Liver (tissue), 9 donors: ENCODE results near the gene UNC13B. TPM values are rescaled to one million over a fixed set of nuclear protein-coding genes. Genes with fewer than 3 reads are reported as not detected.

Experiments used
- DNase-seq: peaks from one replicate; pipeline ENCODE4 v3.0.0-alpha.2; 2017; ENCODE audit warnings: low spot score
- H3K27ac ChIP-seq, 2 donors: one replicate each; pipeline ENCODE4 v1.7.0; 2013; ENCODE audit warnings: inconsistent platforms in 2 of 2, low read length in 2 of 2, control low read depth in 1 of 2, low read depth in 1 of 2, mild to moderate bottlenecking in 1 of 2
- H3K27me3 ChIP-seq, 4 donors: one replicate each; pipeline versions ENCODE4 v1.6.1 to v1.7.0; 2013; ENCODE audit warnings: low read length in 3 of 4, inconsistent platforms in 1 of 4, mild to moderate bottlenecking in 1 of 4, moderate library complexity in 1 of 4; ENCODE audit not compliant: control insufficient read depth in 4 of 4, insufficient read depth in 4 of 4
- H3K36me3 ChIP-seq, 4 donors: one replicate each; pipeline versions ENCODE4 v1.6.1 to v1.7.0; 2013; ENCODE audit warnings: low read length in 3 of 4, mild to moderate bottlenecking in 3 of 4, low read depth in 1 of 4, moderate library complexity in 1 of 4; ENCODE audit not compliant: control insufficient read depth in 4 of 4, insufficient read depth in 3 of 4
- H3K4me1 ChIP-seq, 4 donors: one replicate each; pipeline versions ENCODE4 v1.6.1 to v1.7.0; 2013; ENCODE audit warnings: low read length in 3 of 4, mild to moderate bottlenecking in 3 of 4, moderate library complexity in 1 of 4; ENCODE audit not compliant: control insufficient read depth in 4 of 4, insufficient read depth in 4 of 4
- H3K4me3 ChIP-seq, 3 donors: one replicate each; pipeline versions ENCODE4 v1.6.1 to v1.7.0; 2013; ENCODE audit warnings: low read length in 3 of 3, control low read depth in 1 of 3, low read depth in 1 of 3, mild to moderate bottlenecking in 1 of 3
- H3K9ac ChIP-seq, 2 donors: one replicate each; pipeline ENCODE4 v1.7.0; 2013; ENCODE audit warnings: low read length in 2 of 2, mild to moderate bottlenecking in 2 of 2, moderate library complexity in 2 of 2, control low read depth in 1 of 2, low read depth in 1 of 2
- H3K9me3 ChIP-seq, 4 donors: one replicate each; pipeline versions ENCODE4 v1.6.1 to v1.7.0; 2013; ENCODE audit warnings: low read length in 3 of 4; ENCODE audit not compliant: control insufficient read depth in 4 of 4
- ATF3 ChIP-seq: IDR thresholded peaks from 2 replicates; pipeline ENCODE4 v1.6.1; 2016; ENCODE audit warnings: antibody characterized with exemption
- CTCF ChIP-seq: fragments of 150-350 bp; IDR thresholded peaks from 2 replicates; pipeline ENCODE4 v1.5.1; 2017; ENCODE audit warnings: improper control_type of control experiment, low read depth, low read length; ENCODE audit not compliant: missing input control
- EGR1 ChIP-seq, 2 donors: IDR thresholded peaks; 2 replicates each; pipeline ENCODE4 v1.6.1; 2016 to 2018; ENCODE audit warnings: antibody characterized with exemption in 2 of 2, low read depth in 2 of 2
- FOXA1 ChIP-seq: IDR thresholded peaks from 2 replicates; pipeline ENCODE4 v1.6.1; 2016; ENCODE audit warnings: antibody characterized with exemption
- GABPA ChIP-seq, 2 donors: IDR thresholded peaks in 1 of 2; conservative IDR thresholded peaks in 1 of 2; 2 replicates each; pipeline ENCODE4 v1.6.1; 2016; ENCODE audit warnings: antibody characterized with exemption in 2 of 2, mild to moderate bottlenecking in 1 of 2, moderate library complexity in 1 of 2
- HNF4A ChIP-seq, 2 donors: conservative IDR thresholded peaks; 2 replicates each; pipeline ENCODE4 v1.6.1; 2016; ENCODE audit warnings: antibody characterized with exemption in 2 of 2, mild to moderate bottlenecking in 2 of 2
- HNF4G ChIP-seq: IDR thresholded peaks from 2 replicates; pipeline ENCODE4 v1.6.1; 2016; ENCODE audit warnings: antibody characterized with exemption
- JUND ChIP-seq, 2 donors: IDR thresholded peaks; 2 replicates each; pipeline ENCODE4 v1.6.1; 2016; ENCODE audit warnings: antibody characterized with exemption in 2 of 2
- MAX ChIP-seq: IDR thresholded peaks from 2 replicates; pipeline ENCODE4 v1.6.1; 2016; ENCODE audit warnings: antibody characterized with exemption
- NR2F2 ChIP-seq: IDR thresholded peaks from 2 replicates; pipeline ENCODE4 v1.6.1; 2016; ENCODE audit warnings: antibody characterized with exemption
- RAD21 ChIP-seq, 2 donors: IDR thresholded peaks; 2 replicates each; pipeline ENCODE4 v1.6.1; 2016; ENCODE audit warnings: antibody characterized with exemption in 2 of 2, mild to moderate bottlenecking in 2 of 2
- REST ChIP-seq: IDR thresholded peaks from 2 replicates; pipeline ENCODE4 v1.6.1; 2016; ENCODE audit warnings: antibody characterized with exemption, mild to moderate bottlenecking
- RXRA ChIP-seq, 2 donors: IDR thresholded peaks; 2 replicates each; pipeline ENCODE4 v1.6.1; 2017 to 2018; ENCODE audit warnings: antibody characterized with exemption in 2 of 2, mild to moderate bottlenecking in 1 of 2
- SP1 ChIP-seq: IDR thresholded peaks from 2 replicates; pipeline ENCODE4 v1.6.1; 2018; ENCODE audit warnings: antibody characterized with exemption, mild to moderate bottlenecking
- TAF1 ChIP-seq: conservative IDR thresholded peaks from 2 replicates; pipeline ENCODE4 v1.6.1; 2016; ENCODE audit warnings: antibody characterized with exemption, mild to moderate bottlenecking
- YY1 ChIP-seq: IDR thresholded peaks from 2 replicates; pipeline ENCODE4 v1.6.1; 2016; ENCODE audit warnings: antibody characterized with exemption, mild to moderate bottlenecking
- ZBTB33 ChIP-seq: IDR thresholded peaks from 2 replicates; pipeline ENCODE4 v1.6.1; 2016; ENCODE audit warnings: antibody characterized with exemption
- WGBS: extraction: QIAGEN DNeasy Blood & Tissue Kit; methylation state at CpG from one replicate; pipeline ENCODE4 v1.1.7; 2013; 5-methylcytosine and 5-hydroxymethylcytosine counted together
- polyA plus RNA-seq, 2 donors: library from polyadenylated mRNA; stranded (reverse) in 1 of 2; unstranded in 1 of 2; fragments of 200-250 nt in 1 of 2; fragments of >200 nt in 1 of 2; fragmentation: Nextera tagmentation in 1 of 2; extraction: Ambion mirVana in 1 of 2; gene quantifications; one replicate each; pipeline versions ENCODE4 v1.2.1 to v1.2.3, GENCODE V29; 2013 to 2015
- total RNA-seq, 2 donors: library from RNA; depleted of rRNA; stranded (reverse); fragments of >200 nt; gene quantifications; one replicate each; pipeline ENCODE4 v1.2.3, GENCODE V29; 2014
- donor health status: healthy.
- donor health status: healthy.
- donor health status: healthy.
- donor health status: healthy.
- donor health status: healthy.

UNC13B gene
- total and polyA plus RNA-seq, 4 donors, result 5.5 to 25.7 (median 11.9) TPM

GRCh38 chr9:35262064-35262463 is 100.3 kb downstream of the UNC13B start:
- peaks cover 1 to 15% (median 13%) of the 10 kb centered on the region in 4 donors for H3K4me1 ChIP-seq
- DNase-seq, result no peak
- 93% methylated on average over 2 of the region's 2 CpGs for WGBS
- no peaks in the 10 kb centered on the region for H3K9me3 ChIP-seq
- no peaks in the 10 kb centered on the region for H3K27me3 ChIP-seq
- TF ChIP-seq ATF3 (no peak), RAD21 (IDR thresholded peaks at IDR 0.05) (no peak), TAF1 (no peak), NR2F2 (no peak), YY1 (no peak), MAX (no peak), ZBTB33 (no peak), FOXA1 (no peak), HNF4G (no peak), SP1 (no peak), EGR1 (IDR thresholded peaks at IDR 0.05; ENCODE audit: low read depth in 2 of 2) (no peak), CTCF (no peak)
- H3K9ac ChIP-seq, result no peak overlapping the region
- H3K4me3 ChIP-seq, result no peak overlapping the region
- no peaks in the 10 kb centered on the region for H3K36me3 ChIP-seq
- H3K27ac ChIP-seq, result no peak overlapping the region

- no peak overlapping the region for H3K4me3 ChIP-seq
- no peak for DNase-seq
- no peaks in the 10 kb centered on the region for H3K9me3 ChIP-seq
- H3K36me3 ChIP-seq, result no peaks in the 10 kb centered on the region
- H3K27ac ChIP-seq, result no peak overlapping the region
- H3K27me3 ChIP-seq, result no peaks in the 10 kb centered on the region
- H3K9ac ChIP-seq, result no peak overlapping the region
- TF ChIP-seq RAD21 (IDR thresholded peaks at IDR 0.05), result no peak
- no peaks in the 10 kb centered on the region for H3K4me1 ChIP-seq
Measured at GRCh38 chr9:35267710-35268109, 105.9 kb downstream of the UNC13B start.

- 71% methylated on average over 1 of the region's 1 CpG for WGBS
- no peak overlapping the region for H3K27ac ChIP-seq
- TF ChIP-seq REST (no peak), JUND (IDR thresholded peaks at IDR 0.05) (no peak), ATF3 (no peak), GABPA (IDR thresholded peaks at IDR 0.05 in 1 of 2, conservative IDR thresholded peaks at IDR 0.05 in 1 of 2) (no peak), EGR1 (IDR thresholded peaks at IDR 0.05; ENCODE audit: low read depth in 2 of 2) (no peak), MAX (no peak), TAF1 (no peak), RXRA (IDR thresholded peaks at IDR 0.05) (peak in 1 of 2 donors; percentile 10), YY1 (no peak), HNF4A (conservative IDR thresholded peaks at IDR 0.05) (no peak), NR2F2 (peak; percentile 87), RAD21 (IDR thresholded peaks at IDR 0.05) (no peak), HNF4G (no peak), CTCF (no peak), SP1 (peak; percentile 41)
Measured at GRCh38 chr9:35269919-35270318, 108.1 kb downstream of the UNC13B start.

More at GRCh38 chr9:35269919-35270318, 108.1 kb downstream of the UNC13B start:
- DNase-seq, result no peak
- Histone ChIP-seq H3K4me3 (no peak overlapping the region), H3K9ac (no peak overlapping the region), H3K9me3 (no peaks in the 10 kb centered on the region), H3K27me3 (no peaks in the 10 kb centered on the region), H3K36me3 (no peaks in the 10 kb centered on the region), H3K4me1 (no peaks in the 10 kb centered on the region)
